Myocyte (in vitro differentiated cells): ENCODE measurements around the gene CFAP97D1. TPM values are rescaled to one million over a fixed set of nuclear protein-coding genes. Genes with fewer than 3 reads are reported as not detected.

ENCODE experiments used
- DNase-seq: peaks from one replicate; pipeline ENCODE4 v3.0.0-alpha.2; 2012; ENCODE audit warnings: low read depth
- total RNA-seq: library from RNA; depleted of rRNA; stranded (reverse); fragments of >200 nt; gene quantifications from 2 replicates; pipeline ENCODE4 v1.2.3, GENCODE V29; 2014

The CFAP97D1 gene
- total RNA-seq, 1 donor from 2014 or later, result not detected

DNA sequence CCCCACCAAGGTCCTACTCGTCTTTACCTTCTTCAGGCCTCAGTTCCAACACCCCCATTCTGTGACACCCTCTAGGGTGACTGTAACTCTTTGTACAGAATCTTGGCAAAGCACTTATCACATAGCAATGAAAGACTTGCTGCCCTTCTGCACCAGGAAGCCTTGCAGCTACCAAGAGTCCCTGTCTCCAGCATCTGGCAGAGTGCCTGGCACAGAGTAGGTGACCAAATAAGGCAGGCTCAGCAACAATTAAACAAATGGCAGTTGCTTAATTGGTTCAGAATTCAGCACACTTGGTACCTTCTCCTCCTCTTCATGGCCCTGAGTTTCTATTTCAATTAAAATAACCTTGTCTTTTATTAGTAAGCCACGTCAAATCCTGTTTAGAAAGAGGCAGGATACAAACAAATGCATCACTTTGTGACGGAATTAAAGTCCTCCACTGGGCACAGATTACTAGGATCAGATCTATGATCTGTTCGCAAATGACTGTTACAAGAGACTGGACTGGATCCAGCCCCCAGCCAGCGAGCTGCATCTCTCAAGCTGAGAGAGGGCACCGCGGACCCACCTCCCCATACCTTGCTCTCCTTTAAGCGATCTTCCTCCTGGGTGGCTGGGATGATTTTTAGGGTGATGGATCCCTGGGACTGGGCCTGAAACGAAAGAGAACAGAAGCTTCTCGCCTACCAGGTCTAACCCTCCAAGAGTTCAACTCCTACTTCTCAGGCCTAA lies 43.3 kb downstream of the CFAP97D1 start:
- no peak for DNase-seq

DNA sequence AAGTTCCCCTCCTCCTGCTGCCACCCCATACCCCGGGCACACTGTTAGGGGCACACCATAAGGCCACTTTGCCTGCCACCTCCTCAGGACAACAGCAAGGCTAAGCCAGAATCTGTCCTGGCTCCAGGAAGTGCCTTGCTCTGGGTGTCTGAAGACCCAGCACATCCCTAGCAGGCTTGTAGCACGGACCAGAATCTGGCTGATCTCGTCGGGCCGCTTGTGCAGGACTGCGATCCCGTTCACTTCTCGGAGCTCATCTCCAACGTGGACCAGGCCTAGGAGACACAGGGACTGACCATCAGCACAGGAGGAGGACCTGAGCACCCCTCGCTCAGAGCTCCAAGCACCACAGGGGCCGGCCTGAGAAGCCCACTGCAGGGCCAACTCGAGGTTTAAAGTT lies 45.3 kb downstream of the CFAP97D1 start:
- DNase-seq, result no peak

DNA sequence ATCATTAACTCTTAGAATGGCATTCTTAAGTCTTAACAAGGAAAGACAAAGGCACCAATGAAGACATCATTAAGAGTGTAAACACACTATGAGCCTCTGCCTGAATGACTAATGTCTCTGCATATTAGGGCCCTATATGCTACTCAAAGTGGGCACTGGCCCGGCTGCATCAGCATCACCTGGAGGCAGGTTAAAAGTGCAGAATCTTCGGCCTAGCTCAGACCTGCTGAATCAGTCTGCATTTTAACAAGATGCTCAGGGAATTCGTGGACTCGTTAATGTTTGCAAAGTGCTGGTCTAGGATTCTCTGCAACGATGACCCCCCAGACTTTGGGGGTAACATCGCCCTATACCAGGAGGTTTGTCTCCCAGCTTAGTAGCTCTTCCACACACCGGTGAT lies 46.0 kb downstream of the CFAP97D1 start:
- no peak for DNase-seq

DNA sequence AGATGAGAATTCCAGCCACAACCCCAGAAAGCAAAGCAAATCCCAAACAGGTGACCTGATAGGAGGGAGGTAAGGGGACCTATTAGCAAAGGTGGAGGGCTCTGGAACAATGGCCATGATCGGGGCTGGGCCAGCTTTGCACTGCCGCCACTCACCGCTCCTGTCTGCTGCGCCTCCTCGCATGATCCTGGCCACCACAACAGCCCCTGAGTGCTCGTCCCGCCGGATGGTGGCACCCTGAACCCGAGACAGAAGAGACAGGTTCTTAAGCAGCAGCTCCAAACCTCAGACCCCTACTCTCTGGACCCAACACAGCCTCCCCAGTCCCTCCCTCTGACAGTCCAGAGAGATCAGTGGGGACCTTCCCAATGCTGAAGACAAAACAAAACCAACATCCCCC lies 47.4 kb downstream of the CFAP97D1 start:
- DNase-seq, result no peak

DNA sequence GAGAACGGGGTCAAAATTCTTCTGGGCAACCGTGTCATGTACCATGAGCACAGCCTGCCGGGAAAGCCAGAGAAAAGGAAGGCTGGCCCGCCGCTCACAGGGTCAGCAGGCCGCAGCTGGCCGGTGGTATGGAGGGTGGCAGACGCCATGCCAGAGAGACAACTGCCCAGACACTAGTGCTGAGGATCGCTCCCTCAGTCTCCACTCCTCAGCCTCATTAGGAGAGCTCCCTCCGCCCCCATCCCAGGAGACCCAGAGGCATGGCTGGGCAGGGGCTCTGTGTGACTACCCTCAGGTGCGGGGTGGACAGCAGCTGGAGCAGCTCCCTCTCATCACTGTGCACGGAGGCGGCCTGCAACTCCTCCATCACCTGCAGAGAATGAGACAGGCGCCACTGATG lies 49.5 kb downstream of the CFAP97D1 start:
- DNase-seq, result no peak

DNA sequence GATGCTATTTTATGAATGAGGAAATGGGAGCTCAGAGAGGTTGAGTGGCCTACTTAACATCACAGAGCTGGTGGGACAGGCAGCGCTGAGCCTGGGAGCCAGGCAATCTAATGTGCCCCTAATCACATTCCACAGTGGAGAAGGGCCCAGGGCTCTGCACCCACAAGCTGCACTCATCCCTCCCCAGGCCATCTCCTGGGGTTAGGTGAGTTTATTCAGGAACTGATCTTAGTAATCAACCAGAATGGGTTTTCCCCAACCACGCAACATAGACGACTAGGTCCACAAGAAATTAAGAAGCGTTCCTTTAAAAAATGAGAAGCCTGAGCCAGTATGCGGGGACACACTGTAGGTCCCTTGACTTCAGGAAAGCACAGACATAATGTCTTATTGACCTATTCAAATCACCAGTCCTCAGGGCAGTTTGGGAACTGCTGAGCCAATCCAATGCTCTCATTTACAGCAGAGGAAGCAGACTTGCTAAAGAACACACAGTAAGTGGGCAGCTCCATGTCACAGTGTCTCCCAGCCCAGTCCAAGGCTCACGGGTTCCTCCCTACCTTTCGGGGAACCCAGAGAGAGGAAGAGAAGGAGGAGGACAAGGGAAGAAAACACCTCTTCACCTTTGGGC lies 50.4 kb downstream of the CFAP97D1 start:
- DNase-seq, result no peak

DNA sequence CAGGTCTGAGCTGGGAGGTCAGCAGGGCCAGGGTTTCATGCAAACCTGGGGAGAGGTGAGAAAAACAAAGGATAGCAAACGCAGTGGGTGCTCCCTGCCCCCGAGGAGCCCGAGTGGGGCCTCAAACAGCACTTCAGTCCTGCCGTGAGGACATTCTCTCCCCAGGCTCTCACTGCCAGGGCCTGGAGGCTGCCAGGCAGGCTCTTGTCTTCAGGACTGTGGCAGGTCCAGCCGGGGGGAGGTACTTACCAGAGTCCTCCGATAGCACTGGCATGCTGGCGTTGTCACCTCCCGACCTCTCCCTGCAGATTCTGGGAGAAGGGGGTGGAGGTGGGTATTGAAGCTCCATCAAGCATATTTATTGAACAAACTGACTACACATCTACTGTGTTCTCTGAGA lies 51.4 kb downstream of the CFAP97D1 start:
- DNase-seq, result no peak

DNA sequence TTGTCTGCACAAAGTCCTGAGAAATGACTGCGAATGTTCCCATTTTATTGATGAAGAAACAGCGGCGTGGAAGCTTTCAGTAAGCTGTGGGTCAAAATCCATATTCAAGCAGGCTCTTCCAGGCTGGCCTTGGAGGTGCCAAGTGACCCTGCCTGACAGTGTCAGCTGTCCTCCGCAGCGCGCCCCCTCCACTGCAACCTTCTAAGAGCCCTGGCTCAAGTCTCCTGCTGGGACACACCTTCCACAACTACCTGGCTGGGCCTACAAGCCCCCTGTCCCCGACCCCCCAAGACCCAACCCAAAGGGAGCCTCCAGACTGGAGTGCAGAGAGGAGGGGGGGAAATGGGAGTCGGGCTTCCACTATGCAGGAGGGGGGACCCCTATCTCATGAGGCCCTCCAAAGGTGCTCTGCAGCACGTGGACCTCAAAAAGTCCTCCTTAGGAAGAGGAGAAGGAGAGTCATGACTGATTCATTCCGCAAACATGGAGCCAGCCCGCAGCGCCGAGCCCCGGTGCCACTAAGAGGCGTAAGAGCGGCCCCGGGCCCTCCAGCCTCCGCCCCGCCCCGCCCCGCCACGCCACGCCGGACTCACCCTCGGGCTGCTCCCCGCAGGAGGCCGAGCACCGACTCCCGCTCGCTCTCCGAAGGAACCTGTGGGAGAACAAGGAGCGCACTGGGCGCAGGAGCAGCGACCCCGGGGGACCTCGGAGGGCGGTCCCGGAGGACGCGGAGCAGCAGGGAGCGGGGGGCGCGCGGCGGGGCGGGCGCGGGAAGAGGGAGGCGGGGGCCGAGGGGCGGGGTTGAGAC lies 52.1 kb downstream of the CFAP97D1 start:
- peak; percentile 72 for DNase-seq

DNA sequence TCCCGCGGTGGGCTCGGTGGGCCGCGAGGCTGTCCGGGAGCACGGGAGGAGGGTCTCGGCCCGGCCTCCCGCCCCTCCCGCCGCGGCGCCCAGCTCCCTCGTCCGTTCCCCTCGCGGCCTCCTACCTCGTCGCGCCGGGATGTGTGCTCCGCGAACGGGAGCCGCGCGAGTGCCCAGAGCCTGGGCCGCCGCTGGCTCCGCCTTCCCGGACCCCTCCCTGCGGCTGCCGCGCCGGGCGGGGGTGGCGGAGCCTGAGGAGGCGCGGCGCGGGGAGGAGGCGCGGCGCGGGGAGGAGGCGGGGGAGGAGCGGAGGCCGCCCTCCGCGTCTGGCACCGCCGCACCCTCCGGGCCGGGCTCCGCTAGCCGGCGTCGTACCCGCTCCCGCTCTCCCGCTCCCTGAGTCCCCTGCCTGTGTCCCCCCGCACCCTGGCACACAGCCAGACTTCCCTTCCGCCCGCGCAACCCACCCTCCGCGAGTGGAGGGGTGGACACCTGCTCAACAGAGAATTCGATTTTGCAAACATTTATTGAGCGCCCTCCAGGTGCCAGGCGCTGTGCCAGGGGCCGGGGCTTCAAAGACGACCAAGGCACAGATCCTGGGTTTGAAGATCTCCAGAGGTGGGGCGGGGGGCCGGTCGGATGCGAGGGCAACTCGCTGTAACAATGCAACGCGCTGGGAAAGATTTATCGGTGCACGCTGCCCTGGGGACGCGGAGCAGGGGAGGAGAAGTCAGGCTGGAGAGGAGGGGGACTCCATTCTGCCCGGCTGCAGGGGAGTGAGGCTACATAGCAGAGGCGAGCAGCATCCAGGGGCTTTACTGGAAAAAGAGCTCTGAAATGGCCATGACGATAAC lies 53.0 kb downstream of the CFAP97D1 start, which contains the start of gene MPP3:
Gene MPP3 (minus strand): TSS at position 171 of the 854 bp plus-strand sequence. CDS start 1,240 bp downstream, outside the sequence.
- DNase-seq, result peak; percentile 75

DNA sequence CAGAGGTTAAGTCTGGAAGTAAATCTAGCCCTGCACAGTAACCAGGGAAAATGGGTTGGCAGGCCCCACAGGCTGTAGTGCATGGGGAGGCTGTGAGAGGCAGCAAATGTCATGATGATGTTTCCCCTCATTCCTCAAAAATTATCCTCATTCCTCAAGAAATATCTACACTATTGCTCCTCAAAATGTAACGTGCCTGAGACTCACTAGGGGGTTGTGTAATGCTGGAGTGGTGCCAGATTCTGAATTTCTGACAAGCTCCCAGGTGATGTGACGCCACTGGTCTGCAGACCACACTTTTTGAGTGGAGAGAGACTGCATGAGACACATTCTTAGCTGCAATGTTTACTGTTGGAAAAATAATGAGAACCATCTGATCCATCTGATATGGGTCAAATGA lies 53.9 kb downstream of the CFAP97D1 start:
- no peak for DNase-seq

Other genes with a start within 250 kb of the CFAP97D1 start
- gene ETV4, start 234.1 kb upstream of the CFAP97D1 start, total RNA-seq, result 3.0 and 7.9 TPM in 2 replicates
- gene MEOX1, start 118.5 kb upstream of the CFAP97D1 start, total RNA-seq, result 0.19 and 0.47 TPM in 2 replicates
- not detected in 2 replicates for gene SOST, start 21.6 kb upstream of the CFAP97D1 start, total RNA-seq
- 103 and 104 TPM in 2 replicates for gene DUSP3, start 1.5 kb upstream of the CFAP97D1 start, total RNA-seq
- 5.4 and 5.5 TPM in 2 replicates for gene MPP3, start 52.7 kb downstream of the CFAP97D1 start, total RNA-seq
- gene CD300LG, start 66.7 kb downstream of the CFAP97D1 start, total RNA-seq, result not detected in 2 replicates
- 0.96 and 2.3 TPM in 2 replicates for gene MPP2, start 127.1 kb downstream of the CFAP97D1 start, total RNA-seq
- gene PPY, start 162.0 kb downstream of the CFAP97D1 start, total RNA-seq, result not detected in 2 replicates
- gene PYY, start 173.5 kb downstream of the CFAP97D1 start, total RNA-seq, result 0.19 TPM in 1 of 2 replicates, not detected in the other
- 0.10 and 0.40 TPM in 2 replicates for gene NAGS, start 224.2 kb downstream of the CFAP97D1 start, total RNA-seq
- gene TMEM101, start 234.5 kb downstream of the CFAP97D1 start, total RNA-seq, result 36.8 and 40.6 TPM in 2 replicates